GM21447 (cell line): ENCODE measurements around the gene RILPL1.
A peak's percentile ranks its signal among the peaks of the same experiment; 100 is the strongest.
"Not testable (repeated sequence)": the region's sequence is repeated elsewhere in the genome, so short reads cannot be mapped to it uniquely, and the experiment has no call there.

ENCODE experiments used
- ATAC-seq: cut with Tn5 transposase; IDR thresholded peaks from one replicate; pipeline ENCODE4 v1.9.1; 2021; ENCODE audit not compliant: unreplicated experiment

The RILPL1 gene

GRCh38 chr12:123433615-123434014 is 99.9 kb downstream of the RILPL1 start:
- no peak for ATAC-seq

GRCh38 chr12:123431951-123432817 is 101.3 kb downstream of the RILPL1 start:
- ATAC-seq, result not testable (repeated sequence)

GRCh38 chr12:123429101-123429500 is 104.4 kb downstream of the RILPL1 start:
- not testable (repeated sequence) for ATAC-seq

GRCh38 chr12:123428591-123428990 is 104.9 kb downstream of the RILPL1 start:
- ATAC-seq, result no peak

GRCh38 chr12:123427036-123427769 is 106.3 kb downstream of the RILPL1 start:
- ATAC-seq, result peak; percentile 88

- ATAC-seq, result no peak
Observed at GRCh38 chr12:123421314-123421713, 112.2 kb downstream of the RILPL1 start.
